Measurements from ENCODE around the gene DUSP5. TPM values are rescaled to one million over a fixed set of nuclear protein-coding genes. Genes with fewer than 3 reads are reported as not detected.

The DUSP5 gene
- total RNA-seq, 1 donor from 2014 or later, result 15.0 TPM

- DNase-seq, result no peak
- Histone ChIP-seq H3K27me3 (ENCODE audit: low read depth) (no peaks in the 10 kb centered on the region), H3K9me3 (replicated peaks) (no peaks in the 10 kb centered on the region), H3K36me3 (no peaks in the 10 kb centered on the region), H3K4me3 (no peak overlapping the region), H3K27ac (replicated peaks) (no peak overlapping the region), H3K4me1 (peaks cover 54% of the 10 kb centered on the region)
- intact Hi-C loops (cut with micrococcal nuclease), result no loop called here
- TF ChIP-seq CTCF (IDR thresholded peaks at IDR 0.05; ENCODE audit: borderline replicate concordance), result no peak
These were observed 3.2 kb upstream of the DUSP5 start for GRCh38 chr10:110494532-110494931.

GRCh38 chr10:110495731-110496552, 1.8 kb upstream of the DUSP5 start:
- H3K27me3 ChIP-seq (ENCODE audit: low read depth), result no peaks in the 10 kb centered on the region
- peaks cover 68% of the 10 kb centered on the region for H3K4me1 ChIP-seq
- peak overlapping the region; percentile 88 for H3K4me3 ChIP-seq
- no peaks in the 10 kb centered on the region for H3K36me3 ChIP-seq
- DNase-seq, result peak; percentile 39
- intact Hi-C loops (cut with micrococcal nuclease), result no loop called here
- no peak for TF ChIP-seq CTCF (IDR thresholded peaks at IDR 0.05; ENCODE audit: borderline replicate concordance)
- H3K27ac ChIP-seq (replicated peaks), result peak overlapping the region; percentile 97
- H3K9me3 ChIP-seq (replicated peaks), result no peaks in the 10 kb centered on the region

GRCh38 chr10:110496553-110497437, 912 bp upstream of the DUSP5 start:
- Histone ChIP-seq H3K27me3 (ENCODE audit: low read depth) (no peaks in the 10 kb centered on the region), H3K4me1 (peaks cover 70% of the 10 kb centered on the region), H3K4me3 (peak overlapping the region; percentile 88), H3K9me3 (replicated peaks) (no peaks in the 10 kb centered on the region), H3K27ac (replicated peaks) (peak overlapping the region; percentile 97), H3K36me3 (no peaks in the 10 kb centered on the region)
- intact Hi-C loops (cut with micrococcal nuclease), result no loop called here
- TF ChIP-seq CTCF (IDR thresholded peaks at IDR 0.05; ENCODE audit: borderline replicate concordance), result no peak
- no peak for DNase-seq

- intact Hi-C loops (cut with micrococcal nuclease), result no loop called here
These were observed 627 bp downstream of the DUSP5 start for GRCh38 chr10:110498087-110498981.

More at GRCh38 chr10:110498087-110498981, 627 bp downstream of the DUSP5 start:
- no peak for TF ChIP-seq CTCF (IDR thresholded peaks at IDR 0.05; ENCODE audit: borderline replicate concordance)
- Histone ChIP-seq H3K4me1 (peaks cover 74% of the 10 kb centered on the region), H3K4me3 (peak overlapping the region; percentile 88), H3K36me3 (no peaks in the 10 kb centered on the region), H3K9me3 (replicated peaks) (no peaks in the 10 kb centered on the region), H3K27ac (replicated peaks) (peak overlapping the region; percentile 97), H3K27me3 (ENCODE audit: low read depth) (no peaks in the 10 kb centered on the region)
- peak; percentile 63 for DNase-seq
